Fibroblast of lung (primary cell): Measurements from ENCODE around the gene CAMTA1.

Experiments used
- CTCF ChIP-seq, 2 donors: IDR thresholded peaks in 1 of 2; conservative IDR thresholded peaks in 1 of 2; 1 replicate in 1 of 2; 2 replicates in 1 of 2; pipeline ENCODE4 v1.5.1; 2011 to 2012; ENCODE audit warnings: low read length in 2 of 2, control low read depth in 1 of 2, inconsistent platforms in 1 of 2, low read depth in 1 of 2, mild to moderate bottlenecking in 1 of 2
- EZH2 ChIP-seq: IDR thresholded peaks from 2 replicates; pipeline ENCODE4 v1.5.1; 2012; ENCODE audit warnings: low read length, control low read depth, mild to moderate bottlenecking; ENCODE audit errors: missing control alignments

DNA sequence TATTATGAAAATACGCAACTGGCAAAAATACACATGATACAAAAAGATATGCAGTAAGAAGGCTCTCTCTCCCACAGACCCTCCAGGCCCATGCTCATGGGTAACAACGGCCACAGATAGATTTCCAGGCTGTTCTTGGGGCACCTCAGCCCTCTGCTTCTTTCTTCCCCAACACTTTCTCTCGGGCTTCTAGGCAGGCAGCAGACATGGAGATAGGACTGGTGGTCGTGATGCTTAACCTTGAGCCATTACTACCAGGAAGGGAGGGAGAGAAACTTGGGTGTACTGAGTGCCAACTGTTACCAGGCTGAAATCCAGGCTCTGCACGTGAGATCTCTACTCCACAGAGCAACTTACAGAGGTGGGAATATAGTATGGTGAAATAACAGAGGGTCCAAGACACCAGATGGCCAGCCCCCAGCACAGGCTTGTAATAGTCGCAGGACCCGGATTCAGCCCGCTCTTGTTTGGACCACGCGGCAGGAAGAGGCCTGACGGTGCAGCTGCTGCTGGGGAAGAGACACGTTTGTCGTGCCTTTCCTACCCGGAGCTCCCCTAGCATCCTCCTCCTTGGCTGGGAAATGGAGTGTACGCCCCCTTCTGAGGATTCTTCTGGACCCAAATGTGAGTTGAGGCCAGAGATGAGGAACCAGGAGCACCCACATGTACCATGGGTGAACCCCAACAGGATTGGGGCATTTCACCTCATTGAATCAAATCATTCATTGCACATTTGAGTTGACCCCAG is 544.8 kb downstream of the CAMTA1 start:
- TF ChIP-seq CTCF (conservative IDR thresholded peaks at IDR 0.05 in 1 of 2, IDR thresholded peaks at IDR 0.05 in 1 of 2; ENCODE audit: low read depth in 1 of 2, low read length in 2 of 2) (no peak), EZH2 (no peak)
